HG03469 (cell line): ENCODE measurements around the gene CLDN5.

ENCODE experiments used
- ATAC-seq: cut with Tn5 transposase; IDR thresholded peaks from one replicate; pipeline ENCODE4 v1.9.1; 2021; ENCODE audit warnings: mild to moderate bottlenecking, moderate library complexity, moderate number of reproducible peaks; ENCODE audit not compliant: unreplicated experiment

CLDN5 gene

DNA sequence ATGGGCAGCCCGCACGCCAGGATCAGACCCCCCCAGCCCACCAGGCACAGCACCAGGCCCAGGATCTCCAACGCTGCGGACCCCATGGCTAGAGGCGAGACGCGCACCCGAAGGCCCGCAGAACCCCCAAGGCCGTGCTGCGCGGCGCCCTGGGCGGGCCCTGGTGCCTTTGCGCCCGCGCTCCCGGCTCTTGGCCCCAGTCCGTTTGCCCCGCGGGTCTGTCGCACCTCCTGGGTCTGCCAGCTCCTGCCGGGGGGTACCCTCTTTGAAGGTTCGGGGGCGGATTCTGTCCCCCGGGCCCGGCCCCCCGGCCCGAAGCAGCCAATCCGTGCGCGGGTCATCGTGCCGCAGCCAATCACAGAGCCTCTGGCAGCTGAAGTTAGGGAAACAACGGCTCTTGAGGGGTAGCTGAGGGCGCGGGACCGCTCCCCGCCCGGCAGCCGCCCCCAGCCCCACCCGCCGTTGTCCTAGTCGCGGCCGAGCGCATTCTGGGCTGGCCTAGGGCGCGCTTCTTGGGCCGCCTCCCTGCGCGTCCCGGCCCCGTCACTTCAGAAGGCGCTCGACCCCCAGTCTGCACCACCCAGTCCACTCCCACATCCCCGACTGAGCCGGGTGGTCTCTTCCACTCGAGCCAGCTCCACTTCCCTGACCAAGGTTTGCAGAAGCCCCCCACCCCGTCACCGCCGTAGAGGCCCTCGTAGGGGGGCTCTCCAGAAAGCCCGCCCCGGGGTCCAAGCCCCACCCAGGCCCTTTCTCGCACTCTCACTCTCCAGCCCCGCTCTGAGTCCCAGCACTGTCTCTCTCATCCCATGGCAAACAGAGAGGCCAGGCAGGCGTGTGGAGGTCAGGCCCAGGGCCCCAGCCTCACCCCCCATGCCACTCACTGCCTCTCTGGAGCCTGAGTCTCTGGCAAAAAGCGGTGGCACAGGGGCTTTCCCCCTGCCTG is at the start of gene CLDN5:
Gene CLDN5, minus strand, starts transcription at position 241 of the 946 bp plus-strand sequence. Its CDS starts 155 bp downstream, at position 86.
- no peak for ATAC-seq

DNA sequence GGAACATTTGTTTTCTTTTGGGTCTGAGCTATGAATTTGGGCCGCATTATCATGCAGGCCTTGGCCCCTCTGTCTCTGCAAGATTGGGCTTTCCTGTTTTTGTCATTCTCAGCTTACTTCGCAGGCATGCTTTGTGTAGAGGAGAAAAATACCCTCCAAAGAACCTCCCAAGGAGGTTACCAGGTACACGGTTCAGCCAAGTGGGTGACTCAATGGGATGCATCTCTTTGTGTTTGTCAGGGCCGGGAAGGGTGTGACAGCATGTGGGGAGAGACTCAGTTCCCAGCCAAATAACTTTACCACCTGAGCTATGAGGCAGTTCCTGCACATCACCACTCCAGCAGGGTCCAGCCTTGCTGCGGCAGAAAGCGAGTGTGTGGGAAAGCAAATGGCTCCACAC is 47.8 kb upstream of the CLDN5 start:
- ATAC-seq, result no peak

GRCh38 chr22:19571207-19571795 is 47.1 kb upstream of the CLDN5 start:
- no peak for ATAC-seq

- no peak for ATAC-seq
Observed at GRCh38 chr22:19569976-19570375, 45.8 kb upstream of the CLDN5 start.

GRCh38 chr22:19569276-19569640 is 45.0 kb upstream of the CLDN5 start:
- ATAC-seq, result no peak

GRCh38 chr22:19568337-19569275 is 44.4 kb upstream of the CLDN5 start:
- no peak for ATAC-seq

GRCh38 chr22:19567157-19568009 is 43.2 kb upstream of the CLDN5 start:
- no peak for ATAC-seq

DNA sequence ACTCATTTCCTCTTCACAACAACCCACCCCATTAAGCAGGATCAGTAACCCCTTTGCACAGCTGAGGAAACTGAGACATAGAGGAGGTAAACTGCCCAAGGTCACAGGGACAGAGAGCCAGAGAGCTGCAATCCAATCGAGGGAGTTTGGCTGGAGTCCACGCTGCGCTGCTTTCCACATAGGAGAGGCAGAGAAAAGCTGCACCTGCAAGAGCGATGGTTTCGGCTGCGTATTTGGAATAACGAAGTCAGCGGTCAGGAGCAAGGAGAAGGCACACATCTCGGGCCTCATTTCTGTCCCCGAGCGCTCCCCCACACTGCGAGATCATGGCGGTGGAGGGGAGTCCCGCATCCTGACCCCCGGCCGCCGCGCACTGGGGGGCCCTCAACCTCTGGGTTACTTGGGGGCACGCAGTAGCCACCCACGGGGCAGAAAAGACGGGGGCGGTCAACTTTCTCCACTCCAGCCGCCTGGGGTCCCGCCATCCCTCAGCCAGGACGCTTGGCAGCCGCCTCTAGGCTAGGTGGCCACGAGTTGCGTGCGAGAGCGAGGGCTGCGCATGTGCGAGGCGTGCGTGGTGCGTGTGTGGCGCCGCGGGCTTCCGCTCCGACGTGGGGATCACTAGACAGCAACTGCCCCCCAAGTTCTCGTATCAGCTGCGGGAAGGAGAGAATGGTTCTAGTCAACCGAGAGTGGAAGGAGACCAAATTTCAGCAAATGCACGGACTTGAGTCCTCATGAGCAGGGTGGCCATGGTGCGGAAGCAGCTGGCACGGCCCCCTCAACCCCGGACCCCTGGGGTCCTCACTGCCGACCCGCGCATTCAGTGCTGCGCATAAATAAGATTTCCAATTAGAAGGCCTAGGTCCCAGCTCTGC is 42.3 kb upstream of the CLDN5 start:
- ATAC-seq, result no peak

DNA sequence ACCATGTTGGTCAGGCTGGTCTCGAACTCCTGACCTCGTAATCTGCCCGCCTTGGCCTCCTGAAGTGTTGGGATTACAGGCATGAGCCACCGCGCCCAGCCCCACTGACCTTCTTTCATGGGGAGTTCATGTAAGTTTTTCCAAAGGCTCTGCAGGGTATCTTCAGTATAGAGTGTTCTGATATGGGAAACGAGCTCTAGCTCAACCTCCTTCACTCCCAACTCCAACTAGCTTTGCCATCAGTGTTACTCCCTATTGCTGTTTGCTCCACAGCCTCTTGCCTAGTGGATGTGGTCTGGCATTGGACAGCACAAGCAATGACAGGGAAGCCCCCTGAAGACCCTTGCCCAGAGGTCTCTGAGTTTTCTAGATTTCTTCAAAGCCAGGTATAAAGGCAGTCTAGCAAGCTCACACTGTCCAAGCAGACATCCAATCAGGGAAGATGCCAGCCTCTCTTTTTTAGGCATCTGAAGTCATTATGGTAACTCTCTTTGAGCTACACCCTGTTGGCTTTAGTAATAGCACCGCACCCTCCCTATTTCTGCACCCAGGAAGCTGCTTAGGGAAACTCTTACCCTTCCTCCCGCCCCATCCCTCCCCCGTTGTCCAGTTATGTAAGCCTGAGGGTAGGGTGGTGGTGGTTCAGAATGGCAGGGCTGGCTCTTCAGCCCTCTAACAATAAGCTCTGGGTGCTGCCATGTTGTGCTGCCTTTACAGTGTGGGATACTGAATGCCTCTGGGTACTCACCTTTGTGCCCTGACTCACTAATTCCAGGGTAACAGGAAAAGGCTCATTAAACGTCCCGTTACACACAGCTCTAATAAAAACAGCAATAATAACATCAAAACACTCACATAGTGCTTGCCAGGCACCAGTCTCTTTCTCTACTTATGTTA is 41.4 kb upstream of the CLDN5 start:
- no peak for ATAC-seq

DNA sequence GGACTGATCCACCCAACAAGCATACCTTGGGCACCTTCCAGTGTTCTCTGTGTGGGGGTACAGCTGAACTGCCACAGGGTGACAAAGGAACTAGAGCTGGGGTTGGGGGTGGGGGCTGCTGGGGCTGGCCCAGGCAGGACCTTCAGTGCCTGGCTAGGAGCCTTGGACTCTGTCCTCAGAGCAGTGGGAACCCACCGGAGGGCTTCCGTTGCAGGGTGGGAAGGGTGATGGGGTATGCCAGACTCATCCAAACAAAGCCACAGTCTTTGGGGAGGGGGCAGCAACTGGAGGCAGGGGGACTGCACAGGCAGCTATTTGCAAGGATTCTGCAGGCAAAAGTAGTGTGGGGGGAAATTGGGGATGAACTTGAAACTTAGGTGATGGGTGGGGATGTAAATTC is 35.7 kb upstream of the CLDN5 start:
- ATAC-seq, result no peak

DNA sequence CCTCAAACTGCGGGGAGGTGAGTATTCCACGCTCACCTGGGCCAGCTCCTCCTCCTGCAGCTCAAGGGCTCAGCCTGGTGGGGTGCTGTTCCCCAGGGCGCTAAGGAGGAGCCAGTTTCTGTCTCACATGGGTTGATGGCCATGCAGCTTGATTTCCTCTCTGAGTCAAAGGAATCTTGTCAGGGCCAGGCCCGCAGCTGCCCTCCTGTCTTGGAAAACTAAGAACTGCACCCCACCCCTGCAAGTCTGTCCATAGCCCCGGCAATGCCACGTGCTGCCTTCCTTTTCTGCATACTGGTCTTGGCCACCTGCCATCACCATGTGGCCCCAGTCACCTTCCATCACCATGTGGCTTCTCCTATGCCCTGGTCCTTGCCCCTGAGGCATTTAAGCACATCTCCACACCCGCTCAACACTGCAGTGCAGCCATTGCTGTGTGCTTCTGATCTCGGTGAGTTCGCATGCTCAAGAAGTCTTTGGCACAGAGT is 35.2 kb upstream of the CLDN5 start:
- no peak for ATAC-seq

DNA sequence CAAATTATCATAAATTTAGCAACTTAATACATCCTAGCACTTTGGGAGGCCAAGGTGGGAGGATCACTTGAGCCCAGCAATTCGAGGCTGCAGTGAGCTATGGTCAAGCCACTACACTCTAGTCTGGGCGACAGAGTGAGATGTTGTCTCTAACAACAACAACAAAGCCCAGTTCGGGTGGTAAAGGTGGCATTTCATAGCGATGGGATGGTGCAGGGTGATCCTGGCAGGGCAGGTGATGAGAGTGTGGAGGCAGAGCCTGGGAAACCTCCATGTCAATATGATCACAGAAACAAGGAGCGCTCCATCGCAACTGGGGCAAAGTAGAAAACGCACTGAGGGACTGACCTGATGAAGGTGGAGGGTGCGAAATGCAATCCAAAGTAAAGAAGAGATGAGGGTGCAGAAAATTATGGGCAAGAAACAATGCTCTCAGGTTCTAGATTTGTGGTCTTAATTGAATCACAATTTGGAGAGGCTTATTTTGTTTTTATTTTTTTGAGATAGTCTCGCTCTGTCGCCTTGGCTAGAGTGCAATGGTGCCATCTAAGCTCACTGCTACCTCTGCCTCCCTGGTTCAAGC is 32.8 kb upstream of the CLDN5 start:
- ATAC-seq, result no peak

DNA sequence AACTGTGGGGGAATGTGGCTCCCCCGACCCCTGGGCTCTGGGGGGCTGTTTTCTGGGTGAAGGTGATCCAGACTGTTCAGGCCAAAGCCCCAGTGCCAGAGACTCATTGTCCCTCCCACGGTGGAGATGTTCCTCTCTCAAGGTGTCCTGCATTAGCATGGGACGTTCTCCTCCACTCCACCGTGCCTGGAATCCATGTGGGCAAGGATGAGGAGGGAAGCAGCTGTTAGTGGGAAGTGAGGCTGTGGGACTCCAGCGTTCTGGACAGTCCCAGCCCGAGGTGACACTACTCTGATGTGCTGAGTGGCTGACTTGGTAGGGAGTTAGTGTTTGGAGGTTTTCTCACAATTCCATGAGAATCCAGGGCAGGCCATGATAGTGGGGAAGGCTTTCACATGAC is 31.4 kb upstream of the CLDN5 start:
- ATAC-seq, result no peak

DNA sequence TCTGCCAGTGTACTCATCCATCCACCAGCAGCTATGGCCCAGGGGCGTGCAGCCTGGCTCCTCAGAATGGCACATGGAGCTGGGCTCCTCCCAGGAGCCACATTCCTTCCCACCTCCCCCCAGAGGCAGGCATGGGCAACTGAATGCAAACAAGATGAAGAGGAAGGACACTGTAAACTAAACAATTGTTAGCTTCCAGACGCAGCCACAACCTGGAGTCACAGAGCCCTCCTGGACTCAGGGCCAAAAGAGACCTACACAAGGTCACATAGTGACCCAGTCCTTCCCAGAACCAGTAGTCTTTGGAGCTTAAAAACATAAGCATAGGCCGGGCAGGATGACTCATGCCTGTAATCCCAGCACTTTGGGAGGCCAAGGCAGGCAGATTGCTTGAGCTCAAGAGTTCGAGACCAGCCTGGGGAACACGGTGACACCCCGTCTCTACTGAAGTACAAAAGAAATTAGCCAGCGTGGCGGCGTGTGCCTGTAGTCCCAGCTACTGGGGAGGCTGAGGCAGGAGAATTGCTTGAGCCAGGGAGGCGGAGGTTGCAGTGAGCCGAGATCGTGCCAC is 30.7 kb upstream of the CLDN5 start:
- ATAC-seq, result no peak

- no peak for ATAC-seq
Observed at GRCh38 chr22:19553201-19553600, 29.0 kb upstream of the CLDN5 start.

DNA sequence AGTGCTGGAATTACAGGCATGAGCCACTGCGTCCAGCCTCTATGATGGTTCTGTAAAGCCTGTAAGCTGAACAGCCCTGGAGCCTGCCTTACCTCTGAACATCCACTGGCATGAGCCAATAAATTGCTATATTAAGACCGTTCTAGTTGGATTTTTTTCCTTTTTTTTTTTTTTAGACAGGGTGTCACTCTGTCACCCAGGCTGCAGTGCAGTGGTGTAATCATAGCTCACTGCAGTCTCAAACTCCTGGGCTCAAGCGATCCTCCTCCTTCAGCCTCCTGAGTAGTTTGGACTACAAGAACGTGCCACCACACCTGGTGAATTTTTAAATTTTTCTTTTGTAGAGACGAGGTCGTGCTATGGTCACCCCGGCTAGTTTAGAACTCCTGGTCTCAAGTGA is 26.2 kb upstream of the CLDN5 start:
- ATAC-seq, result no peak

GRCh38 chr22:19549428-19549827 is 25.2 kb upstream of the CLDN5 start:
- ATAC-seq, result no peak
